Ishikawa (cell line): ENCODE results near the gene PMIS2.

ENCODE experiments used
- CEBPB ChIP-seq: IDR thresholded peaks from 2 replicates; pipeline ENCODE4 v1.6.1; 2012
- CREB1 ChIP-seq: IDR thresholded peaks from 2 replicates; pipeline ENCODE4 v1.6.1; 2012; ENCODE audit warnings: low read depth
- EGR1 ChIP-seq: IDR thresholded peaks from 2 replicates; pipeline ENCODE4 v1.6.1; 2012
- EP300 ChIP-seq: IDR thresholded peaks from 2 replicates; pipeline ENCODE4 v1.6.1; 2012; ENCODE audit warnings: borderline replicate concordance
- FOXM1 ChIP-seq: IDR thresholded peaks from 2 replicates; pipeline ENCODE4 v1.6.1; 2012; ENCODE audit warnings: low read depth, borderline replicate concordance
- MAX ChIP-seq: IDR thresholded peaks from 2 replicates; pipeline ENCODE4 v1.6.1; 2012
- NFIC ChIP-seq: IDR thresholded peaks from 2 replicates; pipeline ENCODE4 v1.6.1; 2012
- RAD21 ChIP-seq: IDR thresholded peaks from 2 replicates; pipeline ENCODE4 v1.6.1; 2012; ENCODE audit warnings: low read depth
- REST ChIP-seq: IDR thresholded peaks from 2 replicates; pipeline ENCODE4 v1.6.1; 2012; ENCODE audit warnings: low read depth, mild to moderate bottlenecking
- TAF1 ChIP-seq: IDR thresholded peaks from 2 replicates; pipeline ENCODE4 v1.6.1; 2012; ENCODE audit warnings: low read depth, mild to moderate bottlenecking
- TCF12 ChIP-seq: IDR thresholded peaks from 2 replicates; pipeline ENCODE4 v1.6.1; 2012; ENCODE audit warnings: low read depth
- YY1 ChIP-seq: IDR thresholded peaks from 2 replicates; pipeline ENCODE4 v1.6.1; 2012; ENCODE audit warnings: low read depth
- ZBTB7A ChIP-seq: IDR thresholded peaks from 2 replicates; pipeline ENCODE4 v1.6.1; 2012; ENCODE audit warnings: low read depth

GRCh38 chr19:35557539-35558399 is 28.2 kb upstream of the PMIS2 start:
- TF ChIP-seq FOXM1 (no peak), EP300 (no peak), EGR1 (no peak), CEBPB (no peak), MAX (peak; percentile 37; the same call in 1 of the 2 replicates), YY1 (no peak), NFIC (no peak), ZBTB7A (no peak), RAD21 (peak; percentile 24; the same call in 1 of the 2 replicates), TAF1 (no peak), CREB1 (no peak), REST (no peak), TCF12 (no peak)
